Chondrocyte (in vitro differentiated cells): Measurements from ENCODE around the gene TMCC2. TPM values are rescaled to one million over a fixed set of nuclear protein-coding genes. Genes with fewer than 3 reads are reported as not detected.

ENCODE experiments used
- DNase-seq: peaks from one replicate; pipeline ENCODE4 v3.0.0; 2021; ENCODE audit warnings: mixed read lengths, low spot score
- H3K27ac Mint-ChIP-seq: one replicate; pipeline ENCODE4 v1.8.0; 2021; ENCODE audit warnings: mild to moderate bottlenecking, moderate library complexity, mixed read lengths; ENCODE audit not compliant: unreplicated experiment
- H3K27me3 Mint-ChIP-seq: 2 replicates; pipeline ENCODE4 v1.8.0; 2021; ENCODE audit warnings: low read depth, mixed read lengths
- H3K36me3 Mint-ChIP-seq: 2 replicates; pipeline ENCODE4 v1.8.0; 2021; ENCODE audit warnings: low read depth, mixed read lengths
- H3K4me1 Mint-ChIP-seq: 2 replicates; pipeline ENCODE4 v1.8.0; 2021; ENCODE audit warnings: low read depth, mild to moderate bottlenecking, mixed read lengths
- H3K4me3 Mint-ChIP-seq: one replicate; pipeline ENCODE4 v1.8.0; 2021; ENCODE audit warnings: mild to moderate bottlenecking, moderate library complexity, mixed read lengths; ENCODE audit not compliant: unreplicated experiment
- H3K9me3 Mint-ChIP-seq: 2 replicates; pipeline ENCODE4 v1.8.0; 2021; ENCODE audit warnings: low read depth, mixed read lengths
- CTCF ChIP-seq: fragments of 200-600 bp; sonication (generic); IDR thresholded peaks from 2 replicates; pipeline ENCODE4 v1.5.0; 2021; ENCODE audit warnings: antibody characterized with exemption, mild to moderate bottlenecking, moderate library complexity
- total RNA-seq: library from RNA; stranded (reverse); gene quantifications from 3 replicates; pipeline ENCODE4 v1.2.1, GENCODE V29; 2021

The TMCC2 gene
- total RNA-seq, 1 donor from 2014 or later: 4.8 TPM

DNA sequence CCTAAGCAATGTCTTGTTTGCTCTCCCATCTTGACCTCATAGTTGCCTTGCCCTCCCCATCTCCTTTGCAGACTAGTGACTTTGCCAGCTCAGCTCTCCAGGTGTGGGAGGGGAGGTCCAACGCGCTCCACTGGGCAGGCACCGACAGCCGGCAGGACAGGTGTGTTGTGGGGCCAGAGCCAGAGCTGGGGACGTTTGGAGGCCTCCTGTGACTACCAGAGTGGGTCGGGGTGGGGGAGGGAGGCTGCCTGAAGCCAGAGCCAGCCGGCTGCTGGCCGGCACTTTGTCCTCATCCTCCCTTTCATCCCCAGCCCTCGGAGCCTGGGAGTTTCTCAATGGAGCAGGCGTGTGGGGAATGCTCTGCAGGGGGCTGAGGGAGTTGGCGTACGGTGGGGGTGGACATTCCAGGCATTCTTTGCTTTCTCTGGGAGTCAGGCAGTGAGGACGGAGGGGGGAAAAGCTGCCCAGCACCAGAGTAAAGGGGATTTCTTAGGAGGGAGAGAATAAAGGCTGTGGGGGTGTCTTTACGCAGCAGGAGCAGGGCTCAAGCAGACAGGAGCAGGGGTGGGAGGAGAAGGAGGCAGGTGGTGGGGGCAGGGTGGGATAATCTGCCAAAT lies 73.6 kb downstream of the TMCC2 start:
- peaks cover 55% of the 10 kb centered on the region for H3K4me1 Mint-ChIP-seq
- peaks cover 16% of the 10 kb centered on the region for H3K36me3 Mint-ChIP-seq
- no peaks in the 10 kb centered on the region for H3K9me3 Mint-ChIP-seq
- TF ChIP-seq CTCF: no peak
- H3K27me3 Mint-ChIP-seq: no peaks in the 10 kb centered on the region
- H3K27ac Mint-ChIP-seq: peak overlapping the region; percentile 98
- no peak for DNase-seq
- peak overlapping the region; percentile 55 for H3K4me3 Mint-ChIP-seq

GRCh38 chr1:205301842-205302588 lies 74.3 kb downstream of the TMCC2 start:
- TF ChIP-seq CTCF: no peak
- Mint-ChIP-seq H3K4me1 (peaks cover 52% of the 10 kb centered on the region), H3K36me3 (peaks cover 18% of the 10 kb centered on the region), H3K4me3 (no peak overlapping the region), H3K27me3 (no peaks in the 10 kb centered on the region), H3K9me3 (no peaks in the 10 kb centered on the region), H3K27ac (peak overlapping the region; percentile 98)
- no peak for DNase-seq

DNA sequence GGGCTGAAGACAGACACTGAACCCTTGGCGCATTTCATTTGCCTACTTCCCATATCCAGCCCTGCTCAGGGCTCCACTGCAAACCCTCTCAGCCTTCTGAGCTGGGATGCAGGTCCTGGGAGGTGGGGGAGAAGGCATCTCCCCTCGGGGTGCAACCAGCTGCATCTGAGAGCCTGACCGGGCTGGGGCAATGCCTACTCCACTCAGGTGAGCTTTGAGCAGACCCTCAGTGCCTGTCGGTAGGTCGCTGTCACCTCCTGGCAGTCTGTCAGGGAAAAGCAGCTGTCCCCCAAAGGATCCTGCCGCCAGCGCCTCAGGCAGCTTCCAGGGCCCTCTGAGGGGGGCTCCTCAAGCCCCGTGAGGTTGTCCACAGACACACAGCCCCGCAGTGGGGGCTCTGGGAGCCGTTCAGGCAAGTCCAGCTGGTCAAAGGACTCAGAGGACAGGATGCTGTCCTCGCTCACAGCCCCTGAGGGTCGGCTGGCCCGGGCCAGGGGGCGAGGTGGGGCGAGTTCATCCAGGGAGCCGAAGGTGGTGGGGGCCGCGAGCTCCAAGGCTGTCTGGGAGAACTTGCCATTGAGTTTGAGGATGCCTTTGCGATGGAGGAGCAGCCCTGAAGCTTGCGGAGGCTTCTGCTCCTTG lies 75.6 kb downstream of the TMCC2 start:
- no peak overlapping the region for H3K4me3 Mint-ChIP-seq
- peaks cover 40% of the 10 kb centered on the region for H3K4me1 Mint-ChIP-seq
- H3K27me3 Mint-ChIP-seq: no peaks in the 10 kb centered on the region
- H3K9me3 Mint-ChIP-seq: no peaks in the 10 kb centered on the region
- H3K36me3 Mint-ChIP-seq: peaks cover 28% of the 10 kb centered on the region
- TF ChIP-seq CTCF: no peak
- DNase-seq: no peak
- H3K27ac Mint-ChIP-seq: no peak overlapping the region

DNA sequence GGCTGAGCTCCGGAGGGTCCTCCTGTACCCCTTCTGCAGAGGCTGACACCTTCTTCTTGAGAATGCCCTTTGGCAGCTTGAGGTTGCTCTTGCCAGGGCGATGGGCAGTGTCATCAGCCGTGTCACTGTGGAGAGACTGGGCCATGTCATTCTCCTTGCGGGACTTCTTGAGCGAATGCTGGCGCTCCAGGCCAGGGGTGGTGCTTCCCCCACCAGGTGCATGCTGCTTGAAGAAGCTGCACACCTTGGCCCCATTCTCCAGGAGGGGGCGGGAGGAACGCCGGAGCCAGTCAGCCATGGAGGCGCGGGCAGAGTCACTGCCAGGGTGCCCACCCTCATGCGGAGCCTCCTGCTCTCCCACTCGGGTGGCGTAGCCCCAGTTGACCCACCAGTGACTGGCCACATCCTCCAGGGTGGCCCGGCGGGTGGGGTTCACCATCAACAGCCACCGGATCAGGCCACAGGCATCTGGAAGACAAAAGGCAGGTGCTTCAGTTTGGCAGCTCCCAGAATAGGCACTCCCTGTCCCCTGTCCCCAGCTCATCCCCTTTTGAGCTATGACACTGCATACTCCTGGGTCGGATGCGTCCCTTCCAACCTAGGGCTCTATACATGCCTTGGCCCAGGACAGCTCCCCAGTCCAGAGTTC lies 76.4 kb downstream of the TMCC2 start:
- Mint-ChIP-seq H3K27ac (no peak overlapping the region), H3K4me3 (no peak overlapping the region), H3K9me3 (no peaks in the 10 kb centered on the region), H3K36me3 (peaks cover 30% of the 10 kb centered on the region), H3K27me3 (no peaks in the 10 kb centered on the region), H3K4me1 (peaks cover 32% of the 10 kb centered on the region)
- no peak for TF ChIP-seq CTCF
- peak; percentile 95 for DNase-seq

DNA sequence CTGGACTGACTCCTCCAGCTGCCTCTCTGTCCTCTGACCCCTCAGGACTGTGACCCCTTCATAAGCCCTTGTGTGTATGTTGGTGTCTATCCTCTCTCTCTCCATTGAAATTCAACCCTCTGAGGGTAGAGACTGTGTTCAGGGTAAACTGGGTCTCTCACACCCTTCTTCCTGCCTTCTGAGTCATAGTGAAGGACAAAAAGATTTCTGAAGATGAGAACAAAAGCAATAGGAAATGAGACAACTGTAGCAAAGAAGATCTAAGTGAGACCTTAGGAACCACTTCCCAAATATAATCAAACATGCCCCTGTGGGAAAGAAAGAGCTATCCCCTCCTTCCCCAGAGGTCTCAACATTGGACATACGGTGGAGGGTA lies 76.9 kb downstream of the TMCC2 start:
- Mint-ChIP-seq H3K36me3 (peaks cover 30% of the 10 kb centered on the region), H3K4me1 (peaks cover 27% of the 10 kb centered on the region), H3K4me3 (no peak overlapping the region), H3K27me3 (no peaks in the 10 kb centered on the region), H3K9me3 (no peaks in the 10 kb centered on the region), H3K27ac (no peak overlapping the region)
- TF ChIP-seq CTCF: no peak
- no peak for DNase-seq
